ENCODE measurements around the gene SUSD6. TPM values are rescaled to one million over a fixed set of nuclear protein-coding genes. Genes with fewer than 3 reads are reported as not detected.
A peak's percentile ranks its signal among the peaks of the same experiment; 100 is the strongest.

SUSD6 gene
- total and polyA plus RNA-seq, 8 donors, result 8.9 to 41.9 (median 20.3) TPM

GRCh38 chr14:69650948-69651369, 39.6 kb downstream of the SUSD6 start:
- TF ChIP-seq CTCF (IDR thresholded peaks at IDR 0.05), result no peak
- peak in 1 of 4 donors; percentile 2 for ATAC-seq
- no peaks in the 10 kb centered on the region for H3K36me3 ChIP-seq
- FAIRE-seq, result no peak
- DNase-seq, result no peak
- H3K4me1 ChIP-seq, result peaks cover 49 to 81% (median 53%) of the 10 kb centered on the region in 3 donors
- H3K27me3 ChIP-seq, result no peaks in the 10 kb centered on the region
- intact Hi-C loops (cut with DNase I), result no loop called here
- no peaks in the 10 kb centered on the region for H3K9me3 ChIP-seq
- H3K27ac ChIP-seq, result peak overlapping the region in 2 of 4 donors; percentile 41 to 72
- H3K4me3 ChIP-seq, result no peak overlapping the region
- 77 to 78% methylated on average over 3 of the region's 3 CpGs for WGBS, 2 donors

- intact Hi-C loops (cut with DNase I), result no loop called here
- ATAC-seq (peak; percentile 44 to 64 (median 52)), FAIRE-seq (no peak), DNase-seq (no peak)
- H3K27ac ChIP-seq, result peak overlapping the region in 3 of 4 donors; percentile 2 to 72 (median 41)
- no peaks in the 10 kb centered on the region for H3K36me3 ChIP-seq
- no peaks in the 10 kb centered on the region for H3K27me3 ChIP-seq
- H3K4me3 ChIP-seq, result no peak overlapping the region
- 24 to 40% methylated on average over 1 of the region's 1 CpG for WGBS, 2 donors
- no peak for TF ChIP-seq CTCF (IDR thresholded peaks at IDR 0.05)
- H3K4me1 ChIP-seq, result peaks cover 49 to 87% (median 53%) of the 10 kb centered on the region in 3 donors
- H3K9me3 ChIP-seq, result no peaks in the 10 kb centered on the region
Measured at GRCh38 chr14:69651664-69652063, 40.3 kb downstream of the SUSD6 start.

- intact Hi-C loops (cut with DNase I), result no loop called here
- Histone ChIP-seq H3K27me3 (no peaks in the 10 kb centered on the region), H3K4me1 (peaks cover 51 to 84% (median 58%) of the 10 kb centered on the region in 3 donors), H3K9me3 (no peaks in the 10 kb centered on the region), H3K4me3 (no peak overlapping the region), H3K27ac (peak overlapping the region; percentile 3 to 72 (median 30)), H3K36me3 (no peaks in the 10 kb centered on the region)
- WGBS, 2 donors, result 80 to 87% methylated on average over 10 of the region's 10 CpGs
- ATAC-seq (peak in 3 of 4 donors; percentile 15 to 19 (median 16)), FAIRE-seq (no peak), DNase-seq (no peak)
- no peak for TF ChIP-seq CTCF (IDR thresholded peaks at IDR 0.05)
Measured at GRCh38 chr14:69652942-69653684, 41.7 kb downstream of the SUSD6 start.

GRCh38 chr14:69654116-69654515, 42.7 kb downstream of the SUSD6 start:
- no peak overlapping the region for H3K4me3 ChIP-seq
- H3K27me3 ChIP-seq, result no peaks in the 10 kb centered on the region
- DNase-seq, result no peak
- intact Hi-C loops (cut with DNase I), result no loop called here
- peak in 2 of 4 donors; percentile 3 for ATAC-seq
- 17 to 21% methylated on average over 3 of the region's 3 CpGs for WGBS, 2 donors
- H3K4me1 ChIP-seq, result peaks cover 48 to 82% (median 56%) of the 10 kb centered on the region in 3 donors
- no peak for FAIRE-seq
- H3K27ac ChIP-seq, result peak overlapping the region in 1 of 4 donors; percentile 44
- H3K36me3 ChIP-seq, result no peaks in the 10 kb centered on the region
- H3K9me3 ChIP-seq, result no peaks in the 10 kb centered on the region
- TF ChIP-seq CTCF (IDR thresholded peaks at IDR 0.05), result no peak

- ATAC-seq (peak; percentile 70 to 87 (median 86)), DNase-seq (peak; percentile 49 to 77 (median 54)), FAIRE-seq (no peak)
- intact Hi-C loops (cut with DNase I), result no loop called here
- Histone ChIP-seq H3K9me3 (no peaks in the 10 kb centered on the region), H3K27me3 (no peaks in the 10 kb centered on the region), H3K27ac (peak overlapping the region in 3 of 4 donors; percentile 3 to 81 (median 73)), H3K4me1 (peaks cover 29 to 67% (median 36%) of the 10 kb centered on the region in 3 donors), H3K4me3 (no peak overlapping the region), H3K36me3 (peaks cover 0 to 3% (median 0%) of the 10 kb centered on the region in 3 donors)
- no peak for TF ChIP-seq CTCF (IDR thresholded peaks at IDR 0.05)
- WGBS, 2 donors, result 14% methylated on average over 9 of the region's 9 CpGs
Measured at GRCh38 chr14:69657950-69658355, 46.6 kb downstream of the SUSD6 start.
